ENCODE data around the gene CADM1.

DNA sequence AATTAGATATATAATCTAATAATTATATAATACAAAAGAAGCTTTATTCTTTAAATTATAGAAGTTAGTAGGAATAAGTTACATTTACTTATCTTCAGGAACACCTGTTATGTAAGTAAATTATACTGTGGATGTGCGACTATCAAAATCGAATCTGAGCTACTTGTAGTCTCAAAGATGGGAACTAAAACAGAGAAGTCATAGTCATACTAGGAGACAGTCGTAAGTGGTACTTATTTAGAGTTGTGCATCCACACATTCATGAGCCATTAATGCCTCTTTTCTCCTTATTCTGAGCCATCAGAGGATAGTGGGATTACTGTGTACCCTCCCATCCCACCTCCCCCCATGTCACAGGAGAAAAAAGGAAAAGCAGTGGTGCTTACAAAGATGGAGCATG is 114.4 kb downstream of the CADM1 start:
- TF ChIP-seq, protein P1, sequence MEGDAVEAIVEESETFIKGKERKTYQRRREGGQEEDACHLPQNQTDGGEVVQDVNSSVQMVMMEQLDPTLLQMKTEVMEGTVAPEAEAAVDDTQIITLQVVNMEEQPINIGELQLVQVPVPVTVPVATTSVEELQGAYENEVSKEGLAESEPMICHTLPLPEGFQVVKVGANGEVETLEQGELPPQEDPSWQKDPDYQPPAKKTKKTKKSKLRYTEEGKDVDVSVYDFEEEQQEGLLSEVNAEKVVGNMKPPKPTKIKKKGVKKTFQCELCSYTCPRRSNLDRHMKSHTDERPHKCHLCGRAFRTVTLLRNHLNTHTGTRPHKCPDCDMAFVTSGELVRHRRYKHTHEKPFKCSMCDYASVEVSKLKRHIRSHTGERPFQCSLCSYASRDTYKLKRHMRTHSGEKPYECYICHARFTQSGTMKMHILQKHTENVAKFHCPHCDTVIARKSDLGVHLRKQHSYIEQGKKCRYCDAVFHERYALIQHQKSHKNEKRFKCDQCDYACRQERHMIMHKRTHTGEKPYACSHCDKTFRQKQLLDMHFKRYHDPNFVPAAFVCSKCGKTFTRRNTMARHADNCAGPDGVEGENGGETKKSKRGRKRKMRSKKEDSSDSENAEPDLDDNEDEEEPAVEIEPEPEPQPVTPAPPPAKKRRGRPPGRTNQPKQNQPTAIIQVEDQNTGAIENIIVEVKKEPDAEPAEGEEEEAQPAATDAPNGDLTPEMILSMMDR (IDR thresholded peaks at IDR 0.05), result no peak
- no peak for TF ChIP-seq POLR2A (IDR thresholded peaks at IDR 0.05)
